ENCODE data around the gene NSL1.

DNA sequence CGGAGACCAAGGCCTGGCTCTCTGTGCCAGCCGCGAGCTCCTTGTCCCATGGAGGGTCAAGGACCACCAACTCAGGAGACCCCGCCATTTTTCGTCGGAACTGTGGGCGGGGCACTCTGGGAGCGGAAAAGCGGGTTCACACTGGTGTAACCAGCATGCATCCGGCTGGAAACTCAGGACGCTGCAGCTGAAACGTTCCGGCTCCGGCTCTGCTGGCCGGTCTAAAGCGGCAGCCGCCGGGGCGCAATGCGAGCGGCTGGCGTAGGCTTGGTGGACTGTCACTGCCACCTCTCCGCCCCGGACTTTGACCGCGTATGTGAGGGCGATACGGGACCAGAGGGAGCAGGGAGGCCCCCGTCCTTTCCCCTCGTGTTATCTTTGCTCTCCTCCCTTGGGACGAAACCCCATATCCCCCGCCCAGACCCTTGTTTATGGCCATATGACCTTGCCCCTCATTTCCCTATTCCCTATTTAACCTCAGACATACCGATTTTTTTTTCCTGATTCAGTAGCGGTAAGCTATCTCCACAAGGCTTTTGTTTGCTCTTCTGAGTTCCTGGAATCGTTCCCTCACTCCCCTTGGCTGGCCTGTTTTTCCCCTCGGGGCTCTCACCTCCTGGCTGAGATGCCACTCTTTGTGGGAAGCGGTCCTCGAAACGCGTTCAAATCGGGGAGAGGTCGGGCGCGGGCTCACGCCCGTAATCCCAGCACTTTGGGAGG is at the start of gene NSL1, which contains the start of gene TATDN3:
- TF ChIP-seq, protein P1, sequence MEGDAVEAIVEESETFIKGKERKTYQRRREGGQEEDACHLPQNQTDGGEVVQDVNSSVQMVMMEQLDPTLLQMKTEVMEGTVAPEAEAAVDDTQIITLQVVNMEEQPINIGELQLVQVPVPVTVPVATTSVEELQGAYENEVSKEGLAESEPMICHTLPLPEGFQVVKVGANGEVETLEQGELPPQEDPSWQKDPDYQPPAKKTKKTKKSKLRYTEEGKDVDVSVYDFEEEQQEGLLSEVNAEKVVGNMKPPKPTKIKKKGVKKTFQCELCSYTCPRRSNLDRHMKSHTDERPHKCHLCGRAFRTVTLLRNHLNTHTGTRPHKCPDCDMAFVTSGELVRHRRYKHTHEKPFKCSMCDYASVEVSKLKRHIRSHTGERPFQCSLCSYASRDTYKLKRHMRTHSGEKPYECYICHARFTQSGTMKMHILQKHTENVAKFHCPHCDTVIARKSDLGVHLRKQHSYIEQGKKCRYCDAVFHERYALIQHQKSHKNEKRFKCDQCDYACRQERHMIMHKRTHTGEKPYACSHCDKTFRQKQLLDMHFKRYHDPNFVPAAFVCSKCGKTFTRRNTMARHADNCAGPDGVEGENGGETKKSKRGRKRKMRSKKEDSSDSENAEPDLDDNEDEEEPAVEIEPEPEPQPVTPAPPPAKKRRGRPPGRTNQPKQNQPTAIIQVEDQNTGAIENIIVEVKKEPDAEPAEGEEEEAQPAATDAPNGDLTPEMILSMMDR (optimal IDR thresholded peaks at IDR 0.05 in 1 of 3, IDR thresholded peaks at IDR 0.05 in 1 of 3, conservative IDR thresholded peaks at IDR 0.05 in 1 of 3; ENCODE audit: extremely low read depth in 1 of 3, insufficient read depth in 2 of 3, low read length in 3 of 3) = no peak
- TF ChIP-seq EZH2 (IDR thresholded peaks at IDR 0.05; ENCODE audit: low read length) = no peak

Measured in keratinocyte (primary cell).